WTC11 (cell line): ENCODE results near the gene SERPINA6. TPM values are rescaled to one million over a fixed set of nuclear protein-coding genes. Genes with fewer than 3 reads are reported as not detected.

Experiments used
- ATAC-seq: fragments of 200-7000 bp; cut with Tn5 transposase; 2 replicates; pipeline ENCODE4 v1.10.0; 2021; ENCODE audit warnings: mild to moderate bottlenecking, moderate library complexity
- CTCF ChIA-PET: fragments of 300-600 bp; sonication (Branson Sonifier 250); formaldehyde crosslinking; loops from one replicate; lab custom pipeline; 2021; ENCODE audit warnings: antibody characterized with exemption; lab: Charles Lee
- POLR2A ChIA-PET: fragments of 350-600 bp; sonication (Branson Sonifier 250); formaldehyde crosslinking; loops from one replicate; lab custom pipeline; 2021; ENCODE audit warnings: antibody characterized with exemption; lab: Charles Lee
- DNase-seq: peaks from one replicate; pipeline ENCODE4 v3.0.0; 2021; ENCODE audit warnings: low spot score
- H3K27ac Mint-ChIP-seq: 2 replicates; pipeline ENCODE4 v1.8.0; 2021; ENCODE audit warnings: mixed read lengths
- H3K27me3 Mint-ChIP-seq: 2 replicates; pipeline ENCODE4 v1.8.0; 2021; ENCODE audit warnings: low read depth, mild to moderate bottlenecking, moderate library complexity, mixed read lengths
- H3K36me3 Mint-ChIP-seq: 2 replicates; pipeline ENCODE4 v1.8.0; 2021; ENCODE audit warnings: mixed read lengths
- H3K4me1 Mint-ChIP-seq: 2 replicates; pipeline ENCODE4 v1.8.0; 2022; ENCODE audit warnings: mixed read lengths
- H3K4me3 Mint-ChIP-seq: 2 replicates; pipeline ENCODE4 v1.8.0; 2021; ENCODE audit warnings: mild to moderate bottlenecking, moderate library complexity, mixed read lengths
- H3K9me3 Mint-ChIP-seq: 2 replicates; pipeline ENCODE4 v1.8.0; 2021; ENCODE audit warnings: mixed read lengths
- AR ChIP-seq: fragments of 250-450 bp; sonication (Bioruptor Pico); IDR thresholded peaks from 2 replicates; pipeline ENCODE4 v1.9.0; 2021; ENCODE audit warnings: mild to moderate bottlenecking
- CBFB ChIP-seq: sonication (generic); formaldehyde crosslinking; IDR thresholded peaks from 2 replicates; pipeline ENCODE4 v1.8.1; 2022; ENCODE audit warnings: mild to moderate bottlenecking, low read depth, missing genetic modification reagents
- CDX4 ChIP-seq: fragments of 250-450 bp; sonication (Bioruptor Pico); IDR thresholded peaks from 2 replicates; pipeline ENCODE4 v1.9.0; 2021; ENCODE audit warnings: moderate library complexity, mild to moderate bottlenecking, inconsistent platforms, borderline replicate concordance
- E2F5 ChIP-seq: sonication (generic); formaldehyde crosslinking; IDR thresholded peaks from 2 replicates; pipeline ENCODE4 v1.8.1; 2022; ENCODE audit warnings: mild to moderate bottlenecking, moderate library complexity, missing genetic modification reagents
- EMX1 ChIP-seq: fragments of 250-450 bp; sonication (Bioruptor Pico); IDR thresholded peaks from 2 replicates; pipeline ENCODE4 v1.8.0; 2021; ENCODE audit warnings: mild to moderate bottlenecking
- ETV6 ChIP-seq: sonication (generic); formaldehyde crosslinking; IDR thresholded peaks from 2 replicates; pipeline ENCODE4 v1.8.1; 2022; ENCODE audit warnings: mild to moderate bottlenecking, missing genetic modification reagents
- FOXJ3 ChIP-seq: sonication (generic); formaldehyde crosslinking; IDR thresholded peaks from 2 replicates; pipeline ENCODE4 v1.9.0; 2021; ENCODE audit warnings: missing genetic modification reagents, mild to moderate bottlenecking, borderline replicate concordance
- JAZF1 ChIP-seq: fragments of 250-450 bp; sonication (Bioruptor Pico); IDR thresholded peaks from 2 replicates; pipeline ENCODE4 v1.9.0; 2021; ENCODE audit warnings: moderate library complexity, mild to moderate bottlenecking, inconsistent platforms
- MAX ChIP-seq: sonication (generic); formaldehyde crosslinking; IDR thresholded peaks from 2 replicates; pipeline ENCODE4 v1.8.0; 2022; ENCODE audit warnings: mild to moderate bottlenecking, missing genetic modification reagents
- NFATC4 ChIP-seq: fragments of 250-450 bp; sonication (Bioruptor Pico); IDR thresholded peaks from 2 replicates; pipeline ENCODE4 v1.9.0; 2021; ENCODE audit warnings: mild to moderate bottlenecking
- NFYB ChIP-seq: sonication (generic); formaldehyde crosslinking; conservative IDR thresholded peaks from 2 replicates; pipeline ENCODE4 v1.8.0; 2022; ENCODE audit warnings: low read depth, missing genetic modification reagents
- NR1H2 ChIP-seq: sonication (generic); formaldehyde crosslinking; IDR thresholded peaks from 2 replicates; pipeline ENCODE4 v1.9.0; 2021; ENCODE audit warnings: mild to moderate bottlenecking, moderate library complexity, missing genetic modification reagents
- PREB ChIP-seq: sonication (generic); formaldehyde crosslinking; IDR thresholded peaks from 2 replicates; pipeline ENCODE4 v1.8.1; 2022; ENCODE audit warnings: mild to moderate bottlenecking, missing genetic modification reagents, moderate library complexity, borderline replicate concordance
- ZBTB21 ChIP-seq: sonication (generic); formaldehyde crosslinking; IDR thresholded peaks from 2 replicates; pipeline ENCODE4 v1.8.1; 2023; ENCODE audit warnings: mild to moderate bottlenecking, missing genetic modification reagents, borderline replicate concordance
- ZNF121 ChIP-seq: sonication (generic); formaldehyde crosslinking; IDR thresholded peaks from 2 replicates; pipeline ENCODE4 v1.8.0; 2023; ENCODE audit warnings: missing genetic modification reagents
- ZNF138 ChIP-seq: sonication (generic); formaldehyde crosslinking; conservative IDR thresholded peaks from 2 replicates; pipeline ENCODE4 v1.8.1; 2022; ENCODE audit warnings: mild to moderate bottlenecking, moderate library complexity, missing genetic modification reagents
- ZNF219 ChIP-seq: sonication (generic); formaldehyde crosslinking; IDR thresholded peaks from 2 replicates; pipeline ENCODE4 v1.8.0; 2023; ENCODE audit warnings: missing genetic modification reagents, mild to moderate bottlenecking, borderline replicate concordance
- ZNF232 ChIP-seq: sonication (generic); formaldehyde crosslinking; IDR thresholded peaks from 2 replicates; pipeline ENCODE4 v1.8.0; 2022; ENCODE audit warnings: mild to moderate bottlenecking, missing genetic modification reagents
- ZNF281 ChIP-seq: sonication (generic); formaldehyde crosslinking; IDR thresholded peaks from 2 replicates; pipeline ENCODE4 v1.8.0; 2023; ENCODE audit warnings: mild to moderate bottlenecking, missing genetic modification reagents
- ZNF396 ChIP-seq: fragments of 250-450 bp; sonication (Bioruptor Pico); IDR thresholded peaks from 2 replicates; pipeline ENCODE4 v1.8.0; 2021; ENCODE audit warnings: mild to moderate bottlenecking, moderate library complexity, borderline replicate concordance
- total RNA-seq: library from RNA; stranded (reverse); gene quantifications from 3 replicates; pipeline ENCODE4 v1.2.3, GENCODE V29; 2021
- TF ChIP-seq, protein P1 (sequence below): sonication (generic); formaldehyde crosslinking; IDR thresholded peaks from 2 replicates; pipeline ENCODE4 v1.8.0; 2023; ENCODE audit warnings: missing genetic modification reagents
- TF ChIP-seq, protein P2 (sequence below): sonication (generic); formaldehyde crosslinking; IDR thresholded peaks from 2 replicates; pipeline ENCODE4 v1.8.1; 2023; ENCODE audit warnings: mild to moderate bottlenecking, missing genetic modification reagents, moderate library complexity
- TF ChIP-seq, protein P3 (sequence below): sonication (generic); formaldehyde crosslinking; conservative IDR thresholded peaks from 2 replicates; pipeline ENCODE4 v1.8.1; 2022; ENCODE audit warnings: mild to moderate bottlenecking, missing genetic modification reagents

Gene SERPINA6
- total RNA-seq, 1 experiment from 2014 or later, result 0.15 TPM

GRCh38 chr14:94329857-94330256 is 6.7 kb upstream of the SERPINA6 start:
- peaks cover 6% of the 10 kb centered on the region for H3K4me1 Mint-ChIP-seq
- H3K9me3 Mint-ChIP-seq, result peaks cover 7% of the 10 kb centered on the region
- TF ChIP-seq ZNF232 (CRISPR knock-in tag) (no peak), JAZF1 (CRISPR knock-in tag) (no peak), FOXJ3 (CRISPR knock-in tag) (no peak), E2F5 (CRISPR knock-in tag) (no peak), MAX (no peak)
- POLR2A ChIA-PET, result no interaction called here
- no peak overlapping the region for H3K4me3 Mint-ChIP-seq
- no peak for ATAC-seq
- H3K36me3 Mint-ChIP-seq, result no peaks in the 10 kb centered on the region
- DNase-seq, result no peak
- no peaks in the 10 kb centered on the region for H3K27me3 Mint-ChIP-seq
- CTCF ChIA-PET, result no interaction called here
- no peak overlapping the region for H3K27ac Mint-ChIP-seq

- Mint-ChIP-seq H3K27me3 (no peaks in the 10 kb centered on the region), H3K9me3 (peaks cover 7% of the 10 kb centered on the region), H3K4me1 (peaks cover 6% of the 10 kb centered on the region), H3K27ac (no peak overlapping the region), H3K4me3 (no peak overlapping the region), H3K36me3 (no peaks in the 10 kb centered on the region)
- DNase-seq (no peak), ATAC-seq (no peak)
- ChIA-PET CTCF (no interaction called here), POLR2A (no interaction called here)
- TF ChIP-seq, protein P1, sequence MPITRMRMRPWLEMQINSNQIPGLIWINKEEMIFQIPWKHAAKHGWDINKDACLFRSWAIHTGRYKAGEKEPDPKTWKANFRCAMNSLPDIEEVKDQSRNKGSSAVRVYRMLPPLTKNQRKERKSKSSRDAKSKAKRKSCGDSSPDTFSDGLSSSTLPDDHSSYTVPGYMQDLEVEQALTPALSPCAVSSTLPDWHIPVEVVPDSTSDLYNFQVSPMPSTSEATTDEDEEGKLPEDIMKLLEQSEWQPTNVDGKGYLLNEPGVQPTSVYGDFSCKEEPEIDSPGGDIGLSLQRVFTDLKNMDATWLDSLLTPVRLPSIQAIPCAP (CRISPR knock-in tag), result no peak
- TF ChIP-seq, protein P2, sequence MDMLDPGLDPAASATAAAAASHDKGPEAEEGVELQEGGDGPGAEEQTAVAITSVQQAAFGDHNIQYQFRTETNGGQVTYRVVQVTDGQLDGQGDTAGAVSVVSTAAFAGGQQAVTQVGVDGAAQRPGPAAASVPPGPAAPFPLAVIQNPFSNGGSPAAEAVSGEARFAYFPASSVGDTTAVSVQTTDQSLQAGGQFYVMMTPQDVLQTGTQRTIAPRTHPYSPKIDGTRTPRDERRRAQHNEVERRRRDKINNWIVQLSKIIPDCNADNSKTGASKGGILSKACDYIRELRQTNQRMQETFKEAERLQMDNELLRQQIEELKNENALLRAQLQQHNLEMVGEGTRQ, result no peak
- TF ChIP-seq, protein P3, sequence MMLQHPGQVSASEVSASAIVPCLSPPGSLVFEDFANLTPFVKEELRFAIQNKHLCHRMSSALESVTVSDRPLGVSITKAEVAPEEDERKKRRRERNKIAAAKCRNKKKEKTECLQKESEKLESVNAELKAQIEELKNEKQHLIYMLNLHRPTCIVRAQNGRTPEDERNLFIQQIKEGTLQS (CRISPR knock-in tag), result no peak
- TF ChIP-seq ZNF281 (CRISPR knock-in tag), result no peak
- no peak for TF ChIP-seq NR1H2
- no peak for TF ChIP-seq EMX1
- no peak for TF ChIP-seq FOXJ3 (CRISPR knock-in tag)
- TF ChIP-seq PREB (CRISPR knock-in tag), result no peak
- TF ChIP-seq ZNF138 (CRISPR knock-in tag), result no peak
- no peak for TF ChIP-seq ZNF219 (CRISPR knock-in tag)
- no peak for TF ChIP-seq CDX4 (CRISPR knock-in tag)
- TF ChIP-seq NFATC4, result no peak
- TF ChIP-seq ZNF121 (CRISPR knock-in tag), result no peak
- TF ChIP-seq NFYB (CRISPR knock-in tag), result no peak
- no peak for TF ChIP-seq ZNF396 (CRISPR knock-in tag)
- no peak for TF ChIP-seq ZBTB21 (CRISPR knock-in tag)
- TF ChIP-seq CBFB (CRISPR knock-in tag), result no peak
- TF ChIP-seq AR (CRISPR knock-in tag), result no peak
- TF ChIP-seq ETV6 (CRISPR knock-in tag), result no peak
Measured at GRCh38 chr14:94328196-94328595, 5.1 kb upstream of the SERPINA6 start.
